GM12878 (cell line): Measurements from ENCODE around the gene SHPK. TPM values are rescaled to one million over a fixed set of nuclear protein-coding genes. Genes with fewer than 3 reads are reported as not detected.

Source experiments
- ATAC-seq: fragments of 200-7000 bp; cut with Tn5 transposase; 3 replicates; pipeline ENCODE4 v1.9.1; 2020; ENCODE audit warnings: mild to moderate bottlenecking, moderate library complexity
- BruUV-seq: library from RNA; stranded (reverse); fragments of 400-500 nt; replicated peaks from 2 replicates; lab custom pipeline; 2021; lab: Mats Ljungman, UMichigan
- CTCF ChIA-PET: fragments of 300-600 bp; sonication (Branson Sonifier 250); formaldehyde crosslinking; extraction: SDS; loops from one replicate; lab custom pipeline; 2021; ENCODE audit warnings: inconsistent platforms; lab: Yijun Ruan, JAX
- POLR2A ChIA-PET: fragments of 350-600 bp; formaldehyde crosslinking; extraction: SDS; loops from one replicate; lab custom pipeline; 2021; ENCODE audit warnings: inconsistent platforms; lab: Charles Lee
- RAD21 ChIA-PET: fragments of 300-600 bp; sonication (Branson Sonifier 250); formaldehyde crosslinking; loops from one replicate; lab custom pipeline; 2023; ENCODE audit warnings: antibody characterized with exemption; ENCODE audit not compliant: unreplicated experiment; lab: Charles Lee
- SMC1A ChIA-PET: fragments of 300-600 bp; sonication (Branson Sonifier 250); formaldehyde crosslinking; loops from one replicate; lab custom pipeline; 2023; ENCODE audit not compliant: unreplicated experiment, uncharacterized antibody; lab: Charles Lee
- DNase-seq: peaks from one replicate; pipeline ENCODE4 v3.0.0-alpha.2; 2011; ENCODE audit warnings: low read depth, low spot score
- FAIRE-seq: peaks from 3 replicates; lab custom pipeline; 2011; peaks lifted over from hg19 to GRCh38; lab: Jason Lieb, UNC
- H2AFZ ChIP-seq: 2 replicates; pipeline ENCODE4 v1.6.0; 2011; ENCODE audit warnings: low read depth, low read length, control low read depth; ENCODE audit not compliant: control insufficient read depth
- H3K27ac ChIP-seq: 2 replicates; pipeline ENCODE4 v1.5.1; 2011; ENCODE audit warnings: control low read depth; ENCODE audit not compliant: control insufficient read depth, insufficient read depth
- H3K27me3 ChIP-seq, 2 experiments: replicated peaks in 1 of 2; 2 replicates each; pipeline versions ENCODE4 v1.6.0 to v1.6.1; 2011; ENCODE audit warnings: low read length in 1 of 2; ENCODE audit not compliant: control insufficient read depth in 2 of 2, insufficient read depth in 2 of 2
- H3K36me3 ChIP-seq, 2 experiments: 2 replicates each; pipeline ENCODE4 v1.5.1; 2011; ENCODE audit warnings: low read length in 1 of 2; ENCODE audit not compliant: control insufficient read depth in 2 of 2, insufficient read depth in 2 of 2
- H3K4me1 ChIP-seq: 2 replicates; pipeline ENCODE4 v1.6.1; 2011; ENCODE audit warnings: mild to moderate bottlenecking, low read length, moderate library complexity, mixed read lengths; ENCODE audit not compliant: control insufficient read depth, insufficient read depth
- H3K4me2 ChIP-seq: 2 replicates; pipeline ENCODE4 v1.6.0; 2011; ENCODE audit warnings: control low read depth; ENCODE audit not compliant: control insufficient read depth, insufficient read depth
- H3K4me3 ChIP-seq: fragments of 200-600 bp; sonication (generic); 2 replicates; pipeline ENCODE4 v1.5.1; 2016
- H3K79me2 ChIP-seq: 2 replicates; pipeline ENCODE4 v1.6.0; 2011; ENCODE audit warnings: low read length; ENCODE audit not compliant: control insufficient read depth, insufficient read depth
- H3K9ac ChIP-seq: 2 replicates; pipeline ENCODE4 v1.8.0; 2011; ENCODE audit warnings: low read length, control low read depth, mixed read lengths; ENCODE audit not compliant: control insufficient read depth, insufficient read depth
- H3K9me3 ChIP-seq: replicated peaks from 3 replicates; pipeline ENCODE4 v1.5.1; 2011; ENCODE audit warnings: mild to moderate bottlenecking, low read length; ENCODE audit not compliant: control insufficient read depth, insufficient read depth
- H4K20me1 ChIP-seq: 2 replicates; pipeline ENCODE4 v1.6.0; 2011; ENCODE audit not compliant: control insufficient read depth, insufficient read depth
- EZH2 ChIP-seq: IDR thresholded peaks from 2 replicates; pipeline ENCODE4 v1.6.1; 2012; ENCODE audit warnings: low read depth, mild to moderate bottlenecking, control low read depth, inconsistent platforms, low read length, borderline replicate concordance; ENCODE audit not compliant: control insufficient read depth
- TAF1 ChIP-seq: IDR thresholded peaks from 2 replicates; pipeline ENCODE4 v1.6.1; 2011; ENCODE audit warnings: mild to moderate bottlenecking, low read depth, low read length, borderline replicate concordance
- ZBTB11 ChIP-seq: fragments of 450-650 bp; formaldehyde crosslinking; IDR thresholded peaks from 2 replicates; pipeline ENCODE4 v1.5.0; 2022; ENCODE audit warnings: mild to moderate bottlenecking, missing genetic modification characterization
- WGBS: methylation state at CpG from one replicate; pipeline ENCODE4 v1.1.6; 2016; ENCODE audit warnings: low lambda C conversion rate; ENCODE audit not compliant: insufficient replicate concordance, insufficient coverage; ENCODE audit errors: missing lambda C conversion rate; 5-methylcytosine and 5-hydroxymethylcytosine counted together
- in situ Hi-C: fragments of 300-500 bp; cut with MboI; formaldehyde crosslinking; loops from 9 replicates; pipeline ENCODE4 v1.14.3; 2018; ENCODE audit warnings: mixed read lengths
- intact Hi-C: fragments of 100-400 bp; cut with micrococcal nuclease; formaldehyde crosslinking; loops from one replicate; pipeline ENCODE4 v1.14.2; 2022; ENCODE audit not compliant: unreplicated experiment
- polyA plus RNA-seq, 11 experiments: library from polyadenylated mRNA; depleted of rRNA in 4 of 11; unstranded in 6 of 11; stranded (reverse) in 5 of 11; fragments of >200 nt; fragmentation: Nextera tagmentation in 4 of 11; fragmentation: Illumina TruSeq in 1 of 11; extraction: Ambion mirVana in 4 of 11; extraction: Trizol in 1 of 11; gene quantifications; 1 replicate in 1 of 11; 2 replicates in 10 of 11; pipeline versions ENCODE4 v1.2.1 to v1.2.3, GENCODE V29; 2011 to 2016; ENCODE audit warnings: inconsistent platforms in 2 of 11, missing spikeins in 2 of 11, low read depth in 1 of 11
- total RNA-seq, 4 experiments: library from RNA; depleted of rRNA in 3 of 4; stranded (reverse); fragments of >200 nt in 3 of 4; fragmentation: Illumina TruSeq in 1 of 4; extraction: Trizol in 1 of 4; gene quantifications; 2 replicates each; pipeline versions ENCODE4 v1.2.1 to v1.2.3, GENCODE V29; 2013 to 2021
- TF ChIP-seq, protein P1 (sequence below): fragments of 450-650 bp; IDR thresholded peaks from 2 replicates; pipeline ENCODE4 v1.6.1; 2016; ENCODE audit warnings: mild to moderate bottlenecking

The SHPK gene
- total and polyA plus RNA-seq, 10 of the 15 experiments (the other 5 are each of a cell fraction or from before 2014, with no cell fraction given): 1.7 to 16.6 (median 12.9) TPM

DNA sequence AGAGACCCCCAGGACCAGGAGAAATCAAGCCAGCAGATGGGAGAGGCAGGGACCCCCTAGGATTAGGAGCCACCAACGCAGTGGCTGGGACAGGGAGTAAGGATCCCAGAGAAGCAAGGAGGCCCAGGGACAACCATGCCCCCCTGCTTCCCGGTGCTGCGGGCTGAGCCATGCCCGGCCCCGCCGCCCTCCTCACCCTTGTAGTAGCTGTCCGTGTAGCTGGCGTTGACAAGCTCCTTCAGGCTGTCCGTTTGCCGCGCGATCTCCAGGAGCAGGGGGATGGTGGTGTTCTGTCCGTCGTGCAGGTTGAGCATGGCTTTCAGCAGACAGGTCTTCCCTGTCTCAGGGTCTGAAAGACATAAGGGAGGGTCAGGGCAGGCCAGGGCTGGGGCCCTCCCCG lies 45.3 kb downstream of the SHPK start:
- H2AFZ ChIP-seq: no peak overlapping the region

More for the DNA sequence above, 45.3 kb downstream of the SHPK start:
- H3K79me2 ChIP-seq: no peaks in the 10 kb centered on the region
- H3K9me3 ChIP-seq: no peaks in the 10 kb centered on the region
- H3K9ac ChIP-seq: no peak overlapping the region
- H3K27ac ChIP-seq: no peak overlapping the region
- ATAC-seq: no peak
- H3K4me3 ChIP-seq: no peak overlapping the region
- H3K27me3 ChIP-seq: no peaks in the 10 kb centered on the region
- BruUV-seq: no TSS peak
- intact Hi-C loops: no loop called here
- in situ Hi-C loops: no loop called here
- no peak for FAIRE-seq
- ChIA-PET CTCF (no interaction called here), RAD21 (no interaction called here), POLR2A (interaction anchor here (0.6 kb wide), 1 partner anchor 118 kb away, joined by 4 read pairs; no protein-coding TSS in a partner anchor), SMC1A (no interaction called here)
- WGBS: 95% methylated on average over 14 of the region's 15 CpGs
- no peak overlapping the region for H3K4me2 ChIP-seq
- no peak for TF ChIP-seq ZBTB11 (CRISPR knock-in tag)
- no peak for TF ChIP-seq EZH2
- TF ChIP-seq, protein P1, sequence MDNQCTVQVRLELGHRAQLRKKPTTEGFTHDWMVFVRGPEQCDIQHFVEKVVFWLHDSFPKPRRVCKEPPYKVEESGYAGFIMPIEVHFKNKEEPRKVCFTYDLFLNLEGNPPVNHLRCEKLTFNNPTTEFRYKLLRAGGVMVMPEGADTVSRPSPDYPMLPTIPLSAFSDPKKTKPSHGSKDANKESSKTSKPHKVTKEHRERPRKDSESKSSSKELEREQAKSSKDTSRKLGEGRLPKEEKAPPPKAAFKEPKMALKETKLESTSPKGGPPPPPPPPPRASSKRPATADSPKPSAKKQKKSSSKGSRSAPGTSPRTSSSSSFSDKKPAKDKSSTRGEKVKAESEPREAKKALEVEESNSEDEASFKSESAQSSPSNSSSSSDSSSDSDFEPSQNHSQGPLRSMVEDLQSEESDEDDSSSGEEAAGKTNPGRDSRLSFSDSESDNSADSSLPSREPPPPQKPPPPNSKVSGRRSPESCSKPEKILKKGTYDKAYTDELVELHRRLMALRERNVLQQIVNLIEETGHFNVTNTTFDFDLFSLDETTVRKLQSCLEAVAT: no peak
- no peak for TF ChIP-seq TAF1
- no peaks in the 10 kb centered on the region for H4K20me1 ChIP-seq
- no peak for DNase-seq
- no peaks in the 10 kb centered on the region; a peak in 1 of 4 replicates for H3K36me3 ChIP-seq
- no peaks in the 10 kb centered on the region for H3K4me1 ChIP-seq
